Common myeloid progenitor, CD34-positive (primary cell): Measurements from ENCODE around the gene IPO9.

Experiments
- CTCF ChIA-PET: fragments of 350-600 bp; sonication (Branson Sonifier 250); formaldehyde crosslinking; loops from one replicate; lab custom pipeline; 2021; ENCODE audit warnings: antibody characterized with exemption; lab: Charles Lee
- POLR2A ChIA-PET: fragments of 350-600 bp; sonication (Branson Sonifier 250); formaldehyde crosslinking; loops from one replicate; lab custom pipeline; 2021; ENCODE audit warnings: antibody characterized with exemption; lab: Charles Lee
- DNase-seq, 3 donors: peaks; one replicate each; pipeline versions ENCODE4 v3.0.0 to v3.0.0-alpha.2; 2013
- H3K27ac ChIP-seq, 2 experiments: 1 replicate in 1 of 2; 2 replicates in 1 of 2; pipeline ENCODE4 v1.7.0; 2013; ENCODE audit warnings: inconsistent platforms in 2 of 2, low read length in 2 of 2, mild to moderate bottlenecking in 2 of 2, low read depth in 1 of 2, moderate library complexity in 1 of 2; ENCODE audit not compliant: severe bottlenecking in 2 of 2, insufficient read depth in 1 of 2, poor library complexity in 1 of 2
- H3K27me3 ChIP-seq, 5 experiments: replicated peaks in 2 of 5; 1 replicate in 3 of 5; 2 replicates in 2 of 5; pipeline versions ENCODE4 v1.6.1 to v1.7.0; 2013; ENCODE audit warnings: low read length in 4 of 5, mild to moderate bottlenecking in 2 of 5, moderate library complexity in 2 of 5, inconsistent platforms in 1 of 5; ENCODE audit not compliant: insufficient read depth in 5 of 5, control insufficient read depth in 4 of 5
- H3K36me3 ChIP-seq, 4 experiments: 1 replicate in 2 of 4; 2 replicates in 2 of 4; pipeline versions ENCODE4 v1.6.1 to v1.7.0; 2013; ENCODE audit warnings: low read length in 3 of 4, control low read depth in 1 of 4, mild to moderate bottlenecking in 1 of 4; ENCODE audit not compliant: control insufficient read depth in 4 of 4, insufficient read depth in 4 of 4
- H3K4me1 ChIP-seq, 4 experiments: 1 replicate in 3 of 4; 2 replicates in 1 of 4; pipeline versions ENCODE4 v1.6.1 to v1.7.1; 2013; ENCODE audit warnings: low read length in 3 of 4, mild to moderate bottlenecking in 3 of 4, control low read depth in 1 of 4, inconsistent platforms in 1 of 4, moderate library complexity in 1 of 4; ENCODE audit not compliant: control insufficient read depth in 4 of 4, insufficient read depth in 4 of 4; ENCODE audit errors: control extremely low read depth in 1 of 4
- H3K4me3 ChIP-seq, 7 experiments: 1 replicate in 4 of 7; 2 replicates in 3 of 7; pipeline versions ENCODE4 v1.5.1 to v1.7.0; 2013; ENCODE audit warnings: mild to moderate bottlenecking in 7 of 7, low read length in 6 of 7, moderate library complexity in 6 of 7, inconsistent platforms in 2 of 7, low read depth in 2 of 7, control low read depth in 1 of 7; ENCODE audit not compliant: insufficient read depth in 4 of 7, control insufficient read depth in 1 of 7; ENCODE audit errors: extremely low read depth in 1 of 7
- H3K9me3 ChIP-seq, 5 experiments: 1 replicate in 4 of 5; 2 replicates in 1 of 5; pipeline versions ENCODE4 v1.6.1 to v1.7.1; 2013; ENCODE audit warnings: low read length in 4 of 5, mild to moderate bottlenecking in 2 of 5, inconsistent platforms in 1 of 5, low read depth in 1 of 5, moderate library complexity in 1 of 5; ENCODE audit not compliant: control insufficient read depth in 4 of 5, insufficient read depth in 2 of 5; ENCODE audit errors: control extremely low read depth in 1 of 5
- WGBS: methylation state at CpG from one replicate; pipeline ENCODE4 v1.1.5; 2013; ENCODE audit not compliant: insufficient coverage; 5-methylcytosine and 5-hydroxymethylcytosine counted together

The IPO9 gene

GRCh38 chr1:201876148-201876818 lies 47.3 kb downstream of the IPO9 start:
- Histone ChIP-seq H3K9me3 (no peaks in the 10 kb centered on the region), H3K4me1 (peaks cover 0 to 11% (median 2%) of the 10 kb centered on the region in 4 experiments), H3K36me3 (peaks cover 5 to 58% (median 48%) of the 10 kb centered on the region in 4 experiments), H3K27me3 (no peaks in the 10 kb centered on the region), H3K27ac (no peak overlapping the region), H3K4me3 (no peak overlapping the region)
- ChIA-PET CTCF (interaction anchor here (1.3 to 11.6 kb wide), 4 partner anchors 9 to 98 kb away, joined by 6 to 156 read pairs (median 48); partner anchors contain the start of gene SHISA4), POLR2A (interaction anchor here (0.7 kb wide), 1 partner anchor 91 kb away, joined by 9 read pairs; no protein-coding TSS in a partner anchor)
- peak in 1 of 3 donors; percentile 14 for DNase-seq
- WGBS, result 100% methylated on average over 3 of the region's 8 CpGs

GRCh38 chr1:201877877-201878401 lies 49.0 kb downstream of the IPO9 start:
- Histone ChIP-seq H3K36me3 (peaks cover 5 to 44% (median 33%) of the 10 kb centered on the region in 4 experiments), H3K4me3 (no peak overlapping the region), H3K27ac (no peak overlapping the region), H3K4me1 (peaks cover 2 to 27% (median 12%) of the 10 kb centered on the region in 4 experiments), H3K27me3 (no peaks in the 10 kb centered on the region), H3K9me3 (no peaks in the 10 kb centered on the region)
- ChIA-PET CTCF (interaction anchor here (0.6 to 11.6 kb wide), 14 partner anchors 9 to 107 kb away, joined by 3 to 156 read pairs (median 4); partner anchors contain the start of gene SHISA4), POLR2A (interaction anchor here (0.5 to 1.2 kb wide), 3 partner anchors 14 to 95 kb away, joined by 4 to 5 read pairs (median 4); no protein-coding TSS in a partner anchor)
- peak; percentile 52 to 79 (median 73) for DNase-seq
- 53% methylated on average over 4 of the region's 6 CpGs for WGBS

- CTCF ChIA-PET, result interaction anchor here (0.7 to 11.6 kb wide), 8 partner anchors 8 to 97 kb away, joined by 3 to 156 read pairs (median 6); partner anchors contain the start of gene SHISA4
- H3K9me3 ChIP-seq, result no peaks in the 10 kb centered on the region
- no peak overlapping the region for H3K4me3 ChIP-seq
- POLR2A ChIA-PET, result no interaction called here
- peak in 1 of 3 donors; percentile 17 for DNase-seq
- no peaks in the 10 kb centered on the region for H3K27me3 ChIP-seq
- 77% methylated on average over 4 of the region's 6 CpGs for WGBS
- H3K27ac ChIP-seq, result no peak overlapping the region
- peaks cover under 1 to 18% (median 7%) of the 10 kb centered on the region in 4 experiments for H3K36me3 ChIP-seq
- H3K4me1 ChIP-seq, result peaks cover 14 to 49% (median 30%) of the 10 kb centered on the region in 4 experiments
These were observed 52.1 kb downstream of the IPO9 start for GRCh38 chr1:201880928-201881571.

GRCh38 chr1:201881617-201882016 lies 52.7 kb downstream of the IPO9 start:
- Histone ChIP-seq H3K27ac (no peak overlapping the region), H3K36me3 (peaks cover 0 to 12% (median 4%) of the 10 kb centered on the region in 4 experiments), H3K27me3 (peaks cover 0 to 1% (median 0%) of the 10 kb centered on the region in 5 experiments), H3K9me3 (no peaks in the 10 kb centered on the region), H3K4me1 (peaks cover 14 to 49% (median 30%) of the 10 kb centered on the region in 4 experiments), H3K4me3 (no peak overlapping the region)
- no CpG with 5 or more reads among the region's 1 CpG for WGBS
- CTCF ChIA-PET, result interaction anchor here (0.7 to 11.6 kb wide), 6 partner anchors 9 to 92 kb away, joined by 3 to 156 read pairs (median 10); partner anchors contain the start of gene SHISA4
- no peak for DNase-seq
- POLR2A ChIA-PET, result no interaction called here

- Histone ChIP-seq H3K4me1 (peaks cover 14 to 49% (median 30%) of the 10 kb centered on the region in 4 experiments), H3K27ac (no peak overlapping the region)
These were observed 53.7 kb downstream of the IPO9 start for GRCh38 chr1:201882665-201883132.

GRCh38 chr1:201883266-201883665 lies 54.3 kb downstream of the IPO9 start:
- ChIA-PET POLR2A (interaction anchor here (1.3 kb wide), 1 partner anchor 9 kb away, joined by 3 read pairs; no protein-coding TSS in a partner anchor), CTCF (interaction anchor here (0.7 to 11.6 kb wide), 14 partner anchors 8 to 101 kb away, joined by 3 to 156 read pairs (median 4); partner anchors contain the start of genes IPO9, SHISA4 and TIMM17A)
- no peaks in the 10 kb centered on the region for H3K9me3 ChIP-seq
- H3K36me3 ChIP-seq, result peaks cover 0 to 8% (median 0%) of the 10 kb centered on the region in 4 experiments
- peak overlapping the region in 1 of 2 experiments; percentile 43 for H3K27ac ChIP-seq
- H3K4me3 ChIP-seq, result no peak overlapping the region
- 96% methylated on average over 3 of the region's 3 CpGs for WGBS
- peaks cover 4 to 16% (median 8%) of the 10 kb centered on the region in 5 experiments for H3K27me3 ChIP-seq
- DNase-seq, result no peak
- H3K4me1 ChIP-seq, result peaks cover 14 to 49% (median 32%) of the 10 kb centered on the region in 4 experiments

More at GRCh38 chr1:201882665-201883132, 53.7 kb downstream of the IPO9 start:
- POLR2A ChIA-PET, result interaction anchor here (1.3 kb wide), 1 partner anchor 9 kb away, joined by 3 read pairs; no protein-coding TSS in a partner anchor
- no CpG with 5 or more reads among the region's 2 CpGs for WGBS
- CTCF ChIA-PET, result interaction anchor here (0.7 to 11.6 kb wide), 11 partner anchors 7 to 102 kb away, joined by 3 to 156 read pairs (median 4); partner anchors contain the start of genes IPO9 and SHISA4
- Histone ChIP-seq H3K36me3 (peaks cover 0 to 11% (median under 1%) of the 10 kb centered on the region in 4 experiments), H3K4me3 (no peak overlapping the region), H3K27me3 (peaks cover under 1 to 10% (median 2%) of the 10 kb centered on the region in 5 experiments), H3K9me3 (no peaks in the 10 kb centered on the region)
- peak; percentile 87 to 97 (median 95) for DNase-seq
